ENCODE measurements around the gene SUMO3.

SUMO3 gene

DNA sequence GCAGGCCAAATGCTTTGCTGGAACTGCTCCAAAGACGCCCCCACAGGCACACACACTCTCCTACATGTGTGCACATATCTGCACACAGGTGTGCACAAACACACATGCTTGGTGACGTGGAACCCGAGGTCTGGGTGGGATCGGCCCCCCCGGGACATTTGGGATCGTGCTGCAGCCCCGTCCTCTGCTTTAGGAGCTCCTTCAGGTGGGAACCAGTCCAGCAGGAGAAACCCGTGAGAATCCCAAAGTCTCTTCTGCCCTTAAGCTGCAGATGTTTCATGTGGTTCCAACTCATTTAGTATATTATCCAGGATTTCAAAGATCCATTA lies 54.8 kb downstream of the SUMO3 start:
- WGBS (ENCODE audit: extremely low coverage, insufficient coverage, low lambda C conversion rate), result no CpG with 5 or more reads among the region's 8 CpGs
- peaks cover 6% of the 10 kb centered on the region for H3K4me1 ChIP-seq (ENCODE audit: control insufficient read depth, low read depth, low read length)
- H3K9ac ChIP-seq (ENCODE audit: low read length), result no peak overlapping the region
- no peak overlapping the region for H2BK5ac ChIP-seq (ENCODE audit: low read length)
- no peak overlapping the region for H2BK15ac ChIP-seq (replicated peaks; ENCODE audit: low read depth)
- H2BK120ac ChIP-seq (ENCODE audit: low read depth, low read length), result no peak overlapping the region
- H3K27ac ChIP-seq (ENCODE audit: low read depth, low read length), result no peak overlapping the region
- DNase-seq, result no peak
- no peak overlapping the region for H3K4me2 ChIP-seq (ENCODE audit: low read length)
- H4K5ac ChIP-seq (ENCODE audit: low read length), result no peak overlapping the region
- no peaks in the 10 kb centered on the region for H3K79me2 ChIP-seq (ENCODE audit: control insufficient read depth, insufficient read depth, low read length)
- no peaks in the 10 kb centered on the region for H3K36me3 ChIP-seq (ENCODE audit: control insufficient read depth, insufficient read depth, low read length)
- H3K4me3 ChIP-seq (ENCODE audit: low read length), result no peak overlapping the region
- H3K23ac ChIP-seq (ENCODE audit: low read length), result no peak overlapping the region
- no peak overlapping the region for H2AK5ac ChIP-seq (ENCODE audit: low read length)
- no peak overlapping the region for H3K56ac ChIP-seq (ENCODE audit: low read length)
- H3K27me3 ChIP-seq (ENCODE audit: insufficient read depth, low read length, poor library complexity), result no peaks in the 10 kb centered on the region
- H3K79me1 ChIP-seq (ENCODE audit: low read length), result no peaks in the 10 kb centered on the region
- H3K4ac ChIP-seq (ENCODE audit: low read depth, low read length), result no peak overlapping the region
- no peak overlapping the region for H4K8ac ChIP-seq (ENCODE audit: low read depth, low read length)
- H3K18ac ChIP-seq (ENCODE audit: low read length), result no peak overlapping the region

DNA sequence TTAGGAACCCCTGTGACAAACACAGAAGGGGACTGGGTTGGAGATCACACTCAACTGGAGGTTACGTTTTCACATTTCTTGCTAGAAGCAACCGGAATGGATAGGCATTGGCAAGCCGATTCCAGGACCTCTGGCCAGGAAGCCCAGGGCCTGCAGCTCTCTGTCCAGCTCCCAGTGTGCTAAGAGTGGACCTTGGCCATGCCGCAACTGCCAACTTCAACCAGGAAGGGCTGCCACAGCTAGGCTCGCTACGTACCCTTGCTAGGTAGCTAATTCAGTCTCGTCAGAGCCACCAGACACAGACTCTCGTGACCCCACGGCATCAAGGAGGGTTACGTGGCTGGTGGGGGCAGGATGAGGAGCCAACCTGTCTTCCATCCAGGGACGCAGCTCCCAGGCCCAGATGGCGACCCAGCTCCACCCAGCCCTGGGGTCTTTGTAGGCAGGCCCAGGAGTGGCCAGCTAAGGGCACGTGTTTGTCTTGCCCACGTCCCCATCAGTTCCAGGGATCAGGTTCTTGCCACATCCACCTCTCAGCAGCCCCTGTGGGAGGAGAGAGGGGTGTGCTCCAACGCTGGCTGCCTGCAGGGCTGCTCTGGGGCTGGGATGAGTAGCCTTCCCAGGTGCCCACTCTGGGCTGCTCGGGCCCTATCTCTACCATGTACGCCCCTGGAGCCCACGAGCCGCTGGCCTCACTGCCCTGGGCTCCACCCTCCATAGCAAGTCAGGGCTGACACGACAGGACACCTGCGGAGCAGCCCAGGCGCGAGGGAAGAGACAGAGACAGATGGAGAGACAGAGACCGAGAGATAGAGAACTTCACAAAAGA lies 55.4 kb downstream of the SUMO3 start:
- Histone ChIP-seq H3K18ac (ENCODE audit: low read length) (no peak overlapping the region), H3K4ac (ENCODE audit: low read depth, low read length) (no peak overlapping the region), H2AK5ac (ENCODE audit: low read length) (no peak overlapping the region), H3K56ac (ENCODE audit: low read length) (no peak overlapping the region), H2BK5ac (ENCODE audit: low read length) (no peak overlapping the region), H3K4me2 (ENCODE audit: low read length) (no peak overlapping the region), H3K27me3 (ENCODE audit: insufficient read depth, low read length, poor library complexity) (no peaks in the 10 kb centered on the region), H4K5ac (ENCODE audit: low read length) (no peak overlapping the region), H3K36me3 (ENCODE audit: control insufficient read depth, insufficient read depth, low read length) (no peaks in the 10 kb centered on the region), H3K4me3 (ENCODE audit: low read length) (no peak overlapping the region), H2BK120ac (ENCODE audit: low read depth, low read length) (no peak overlapping the region), H4K8ac (ENCODE audit: low read depth, low read length) (no peak overlapping the region), H3K79me2 (ENCODE audit: control insufficient read depth, insufficient read depth, low read length) (no peaks in the 10 kb centered on the region), H3K27ac (ENCODE audit: low read depth, low read length) (no peak overlapping the region), H3K23ac (ENCODE audit: low read length) (no peak overlapping the region), H3K4me1 (ENCODE audit: control insufficient read depth, low read depth, low read length) (peaks cover 6% of the 10 kb centered on the region), H3K9ac (ENCODE audit: low read length) (no peak overlapping the region), H3K79me1 (ENCODE audit: low read length) (no peaks in the 10 kb centered on the region), H2BK15ac (replicated peaks; ENCODE audit: low read depth) (no peak overlapping the region)
- no peak for DNase-seq
- WGBS (ENCODE audit: extremely low coverage, insufficient coverage, low lambda C conversion rate), result no CpG with 5 or more reads among the region's 24 CpGs

DNA sequence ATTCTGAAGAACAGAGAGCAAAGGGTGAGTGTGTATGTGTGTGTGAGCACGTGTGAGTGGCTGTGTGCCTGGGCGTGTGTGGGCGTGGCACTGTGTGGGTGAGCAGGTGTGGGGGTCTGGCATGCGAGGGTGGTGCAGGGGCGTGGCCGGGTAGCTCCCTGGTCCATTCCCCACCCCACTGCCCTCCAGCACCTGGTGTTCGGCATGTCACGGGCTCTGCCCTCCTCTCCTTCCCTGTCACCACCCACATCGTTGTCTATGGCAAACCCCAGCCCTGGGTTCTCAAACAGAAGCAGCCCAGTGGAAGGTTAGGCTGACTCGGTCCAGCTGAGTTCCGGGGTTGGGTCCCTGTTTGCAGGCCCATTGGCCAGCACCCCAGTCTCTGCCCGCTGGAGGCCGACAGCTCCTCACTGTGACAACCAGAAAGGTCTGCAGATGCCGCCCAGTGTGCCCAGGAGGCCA lies 56.1 kb downstream of the SUMO3 start:
- Histone ChIP-seq H3K4me2 (ENCODE audit: low read length) (no peak overlapping the region), H3K79me1 (ENCODE audit: low read length) (no peaks in the 10 kb centered on the region), H3K27me3 (ENCODE audit: insufficient read depth, low read length, poor library complexity) (no peaks in the 10 kb centered on the region), H3K36me3 (ENCODE audit: control insufficient read depth, insufficient read depth, low read length) (no peaks in the 10 kb centered on the region), H4K8ac (ENCODE audit: low read depth, low read length) (no peak overlapping the region), H2BK120ac (ENCODE audit: low read depth, low read length) (no peak overlapping the region), H3K18ac (ENCODE audit: low read length) (no peak overlapping the region), H3K79me2 (ENCODE audit: control insufficient read depth, insufficient read depth, low read length) (no peaks in the 10 kb centered on the region), H3K9ac (ENCODE audit: low read length) (no peak overlapping the region), H3K23ac (ENCODE audit: low read length) (peak overlapping the region; percentile 59), H3K4ac (ENCODE audit: low read depth, low read length) (no peak overlapping the region), H4K5ac (ENCODE audit: low read length) (no peak overlapping the region), H3K56ac (ENCODE audit: low read length) (peak overlapping the region; percentile 29), H3K4me1 (ENCODE audit: control insufficient read depth, low read depth, low read length) (peaks cover 6% of the 10 kb centered on the region), H2BK5ac (ENCODE audit: low read length) (no peak overlapping the region), H2BK15ac (replicated peaks; ENCODE audit: low read depth) (no peak overlapping the region), H3K27ac (ENCODE audit: low read depth, low read length) (no peak overlapping the region), H2AK5ac (ENCODE audit: low read length) (no peak overlapping the region), H3K4me3 (ENCODE audit: low read length) (no peak overlapping the region)
- no CpG with 5 or more reads among the region's 14 CpGs for WGBS (ENCODE audit: extremely low coverage, insufficient coverage, low lambda C conversion rate)
- DNase-seq, result no peak

DNA sequence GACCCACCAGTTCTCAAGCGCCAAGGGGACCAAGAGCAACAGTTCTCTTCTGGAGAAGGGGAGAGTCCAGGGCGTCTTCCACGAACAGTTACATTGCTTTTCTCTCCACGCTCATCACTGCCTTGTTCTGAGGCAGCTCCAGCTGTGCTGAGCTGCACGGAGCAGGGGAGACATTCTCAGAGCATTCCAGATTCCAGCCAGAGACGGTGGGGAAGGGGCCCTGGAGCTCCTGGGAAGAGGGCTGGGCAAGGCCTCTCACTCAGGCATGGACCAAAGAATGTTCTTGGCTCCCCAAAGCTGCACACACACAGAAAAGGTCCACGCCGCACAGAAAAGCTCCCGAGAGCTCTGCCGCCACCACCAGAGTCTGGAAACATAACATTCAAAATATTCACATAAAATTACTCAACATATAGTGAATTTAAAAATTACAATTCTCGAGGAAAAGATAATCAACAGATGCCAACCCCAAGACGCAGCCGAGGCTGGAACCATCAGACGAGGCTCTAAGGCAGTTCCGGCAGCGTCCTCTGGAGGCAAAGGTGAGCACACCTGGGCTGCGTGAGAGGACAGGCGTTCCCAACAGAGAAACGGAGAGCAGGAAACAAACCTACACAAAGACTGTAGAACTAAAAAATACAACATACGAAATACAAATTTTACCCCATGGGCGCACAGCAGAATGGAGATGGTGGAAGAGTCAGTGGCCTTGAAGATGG lies 56.7 kb downstream of the SUMO3 start:
- H3K79me1 ChIP-seq (ENCODE audit: low read length), result no peaks in the 10 kb centered on the region
- H3K27me3 ChIP-seq (ENCODE audit: insufficient read depth, low read length, poor library complexity), result no peaks in the 10 kb centered on the region
- H2BK15ac ChIP-seq (replicated peaks; ENCODE audit: low read depth), result no peak overlapping the region
- no peaks in the 10 kb centered on the region for H3K36me3 ChIP-seq (ENCODE audit: control insufficient read depth, insufficient read depth, low read length)
- WGBS (ENCODE audit: extremely low coverage, insufficient coverage, low lambda C conversion rate), result no CpG with 5 or more reads among the region's 21 CpGs
- peaks cover 6% of the 10 kb centered on the region for H3K4me1 ChIP-seq (ENCODE audit: control insufficient read depth, low read depth, low read length)
- H3K4ac ChIP-seq (ENCODE audit: low read depth, low read length), result no peak overlapping the region
- H3K4me2 ChIP-seq (ENCODE audit: low read length), result no peak overlapping the region
- H3K18ac ChIP-seq (ENCODE audit: low read length), result no peak overlapping the region
- no peak overlapping the region for H2BK5ac ChIP-seq (ENCODE audit: low read length)
- peak; percentile 63 for DNase-seq
- H3K56ac ChIP-seq (ENCODE audit: low read length), result peak overlapping the region; percentile 29
- no peak overlapping the region for H4K5ac ChIP-seq (ENCODE audit: low read length)
- H2AK5ac ChIP-seq (ENCODE audit: low read length), result no peak overlapping the region
- no peak overlapping the region for H3K9ac ChIP-seq (ENCODE audit: low read length)
- H3K4me3 ChIP-seq (ENCODE audit: low read length), result no peak overlapping the region
- no peak overlapping the region for H3K27ac ChIP-seq (ENCODE audit: low read depth, low read length)
- H4K8ac ChIP-seq (ENCODE audit: low read depth, low read length), result no peak overlapping the region
- no peaks in the 10 kb centered on the region for H3K79me2 ChIP-seq (ENCODE audit: control insufficient read depth, insufficient read depth, low read length)
- H3K23ac ChIP-seq (ENCODE audit: low read length), result peak overlapping the region; percentile 59
- H2BK120ac ChIP-seq (ENCODE audit: low read depth, low read length), result no peak overlapping the region

DNA sequence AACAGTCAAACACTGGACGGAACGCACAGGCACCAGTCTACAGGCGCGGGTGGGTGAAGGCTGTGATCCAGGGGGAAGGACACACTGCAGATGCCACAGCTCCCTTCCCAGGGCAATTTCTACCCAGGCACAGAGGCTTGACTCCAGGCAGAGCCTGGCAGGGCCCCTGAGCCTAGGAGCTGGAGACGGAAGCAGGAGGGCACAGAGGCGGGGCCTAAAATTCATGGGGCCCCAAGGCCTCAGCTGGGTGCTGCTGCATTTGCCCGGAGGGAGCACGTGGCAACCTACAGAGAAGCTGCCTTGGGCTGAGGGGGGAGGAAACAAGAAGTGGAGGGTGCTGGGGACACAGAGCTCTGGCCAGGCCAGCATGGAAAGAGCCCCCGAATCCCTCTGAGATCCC lies 57.5 kb downstream of the SUMO3 start:
- Histone ChIP-seq H2AK5ac (ENCODE audit: low read length) (no peak overlapping the region), H3K4me1 (ENCODE audit: control insufficient read depth, low read depth, low read length) (peaks cover 1% of the 10 kb centered on the region), H3K56ac (ENCODE audit: low read length) (no peak overlapping the region), H3K23ac (ENCODE audit: low read length) (no peak overlapping the region), H3K79me1 (ENCODE audit: low read length) (no peaks in the 10 kb centered on the region), H3K4ac (ENCODE audit: low read depth, low read length) (no peak overlapping the region), H3K27ac (ENCODE audit: low read depth, low read length) (no peak overlapping the region), H4K8ac (ENCODE audit: low read depth, low read length) (no peak overlapping the region), H2BK5ac (ENCODE audit: low read length) (no peak overlapping the region), H2BK15ac (replicated peaks; ENCODE audit: low read depth) (no peak overlapping the region), H3K18ac (ENCODE audit: low read length) (no peak overlapping the region), H3K4me3 (ENCODE audit: low read length) (no peak overlapping the region), H2BK120ac (ENCODE audit: low read depth, low read length) (no peak overlapping the region), H3K79me2 (ENCODE audit: control insufficient read depth, insufficient read depth, low read length) (no peaks in the 10 kb centered on the region), H3K9ac (ENCODE audit: low read length) (no peak overlapping the region), H4K5ac (ENCODE audit: low read length) (no peak overlapping the region), H3K4me2 (ENCODE audit: low read length) (no peak overlapping the region), H3K36me3 (ENCODE audit: control insufficient read depth, insufficient read depth, low read length) (no peaks in the 10 kb centered on the region), H3K27me3 (ENCODE audit: insufficient read depth, low read length, poor library complexity) (no peaks in the 10 kb centered on the region)
- no peak for DNase-seq
- WGBS (ENCODE audit: extremely low coverage, insufficient coverage, low lambda C conversion rate), result no CpG with 5 or more reads among the region's 9 CpGs

Data from mesendoderm (in vitro differentiated cells).